Uterus (tissue), 4 donors: Measurements from ENCODE around the gene C1orf105. TPM values are rescaled to one million over a fixed set of nuclear protein-coding genes. Genes with fewer than 3 reads are reported as not detected.

Experiments
- DNase-seq, 2 donors: peaks; one replicate each; pipeline ENCODE4 v3.0.0-alpha.2; 2019 to 2020
- H3K27ac ChIP-seq, 2 donors: fragments of 200-600 bp; sonication (generic); 1 replicate in 1 of 2; 2 replicates in 1 of 2; pipeline ENCODE4 v1.5.1; 2016 to 2018
- H3K27me3 ChIP-seq, 2 donors: fragments of 200-600 bp; sonication (generic); one replicate each; pipeline ENCODE4 v1.5.1; 2018 to 2019; ENCODE audit warnings: control low read depth in 1 of 2
- H3K36me3 ChIP-seq, 2 donors: fragments of 200-600 bp; sonication (generic); one replicate each; pipeline ENCODE4 v1.5.1; 2019; ENCODE audit warnings: control low read depth in 1 of 2
- H3K4me1 ChIP-seq, 2 donors: fragments of 200-600 bp; sonication (generic); one replicate each; pipeline ENCODE4 v1.5.1; 2018 to 2019; ENCODE audit warnings: control low read depth in 1 of 2
- H3K4me3 ChIP-seq, 2 donors: fragments of 200-600 bp; sonication (generic); 1 replicate in 1 of 2; 2 replicates in 1 of 2; pipeline ENCODE4 v1.5.1; 2018 to 2019; ENCODE audit warnings: mild to moderate bottlenecking in 1 of 2
- H3K9me3 ChIP-seq, 2 donors: fragments of 200-600 bp; sonication (generic); one replicate each; pipeline ENCODE4 v1.5.1; 2019; ENCODE audit warnings: control low read depth in 1 of 2
- CTCF ChIP-seq, 4 experiments: fragments of 200-600 bp in 2 of 4; fragments of 450-650 bp in 2 of 4; sonication (generic) in 2 of 4; IDR thresholded peaks; one replicate each; pipeline ENCODE4 v1.5.1; 2016 to 2019; ENCODE audit warnings: antibody characterized with exemption in 4 of 4, mild to moderate bottlenecking in 2 of 4, moderate library complexity in 1 of 4
- POLR2A ChIP-seq, 2 donors: fragments of 450-650 bp; IDR thresholded peaks; one replicate each; pipeline ENCODE4 v1.6.1; 2016; ENCODE audit warnings: antibody characterized with exemption in 2 of 2, mild to moderate bottlenecking in 1 of 2, moderate library complexity in 1 of 2
- intact Hi-C: fragments of 100-400 bp; cut with DNase I; formaldehyde crosslinking; loops from one replicate; pipeline ENCODE4 v1.15.1; 2023; ENCODE audit warnings: low total_unique reads
- total RNA-seq, 4 donors: library from RNA; depleted of rRNA in 3 of 4; stranded (reverse); fragments of >200 nt in 3 of 4; gene quantifications; one replicate each; pipeline versions ENCODE4 v1.1.0 to v1.2.4, GENCODE V29; 2014 to 2023
- donor health status: DM: yes; HTN: yes; CAD: no.

Gene C1orf105
- total RNA-seq, 4 donors from 2014 or later = not detected

- Histone ChIP-seq H3K4me3 (peak overlapping the region; percentile 12 to 19), H3K4me1 (peaks cover 0 to 3% of the 10 kb centered on the region in 2 donors), H3K36me3 (no peaks in the 10 kb centered on the region), H3K27ac (peak overlapping the region; percentile 78 to 85), H3K9me3 (no peaks in the 10 kb centered on the region), H3K27me3 (no peaks in the 10 kb centered on the region)
- TF ChIP-seq CTCF (IDR thresholded peaks at IDR 0.05) (no peak), POLR2A (IDR thresholded peaks at IDR 0.05) (no peak)
- DNase-seq = peak; percentile 21 to 34
- intact Hi-C loops = no loop called here
Measured at GRCh38 chr1:172390683-172391551, 29.6 kb upstream of the C1orf105 start.

GRCh38 chr1:172391976-172392375, 28.5 kb upstream of the C1orf105 start:
- intact Hi-C loops = no loop called here
- Histone ChIP-seq H3K27ac (peak overlapping the region; percentile 78 to 85), H3K4me1 (peaks cover 0 to 4% of the 10 kb centered on the region in 2 donors), H3K4me3 (no peak overlapping the region), H3K36me3 (no peaks in the 10 kb centered on the region), H3K27me3 (no peaks in the 10 kb centered on the region), H3K9me3 (no peaks in the 10 kb centered on the region)
- TF ChIP-seq POLR2A (IDR thresholded peaks at IDR 0.05) (no peak), CTCF (IDR thresholded peaks at IDR 0.05) (no peak)
- no peak for DNase-seq

GRCh38 chr1:172393354-172393753, 27.1 kb upstream of the C1orf105 start:
- H3K36me3 ChIP-seq = no peaks in the 10 kb centered on the region
- no peak for DNase-seq
- H3K4me1 ChIP-seq = peaks cover 0 to 17% of the 10 kb centered on the region in 2 donors
- H3K9me3 ChIP-seq = no peaks in the 10 kb centered on the region
- H3K4me3 ChIP-seq = no peak overlapping the region
- TF ChIP-seq POLR2A (IDR thresholded peaks at IDR 0.05) = no peak
- no peak for TF ChIP-seq CTCF (IDR thresholded peaks at IDR 0.05)
- intact Hi-C loops = no loop called here
- H3K27ac ChIP-seq = peak overlapping the region; percentile 78 to 85
- no peaks in the 10 kb centered on the region for H3K27me3 ChIP-seq

- DNase-seq = peak in 1 of 2 donors; percentile 41
- Histone ChIP-seq H3K4me1 (peaks cover 0 to 21% of the 10 kb centered on the region in 2 donors), H3K27ac (peak overlapping the region; percentile 78 to 85), H3K36me3 (no peaks in the 10 kb centered on the region), H3K9me3 (no peaks in the 10 kb centered on the region), H3K4me3 (no peak overlapping the region), H3K27me3 (no peaks in the 10 kb centered on the region)
- intact Hi-C loops = no loop called here
- TF ChIP-seq CTCF (IDR thresholded peaks at IDR 0.05) (no peak), POLR2A (IDR thresholded peaks at IDR 0.05) (no peak)
Measured at GRCh38 chr1:172394141-172394751, 26.2 kb upstream of the C1orf105 start.

GRCh38 chr1:172394811-172395210, 25.7 kb upstream of the C1orf105 start:
- Histone ChIP-seq H3K27ac (peak overlapping the region; percentile 78 to 85), H3K9me3 (no peaks in the 10 kb centered on the region), H3K4me3 (no peak overlapping the region), H3K36me3 (no peaks in the 10 kb centered on the region), H3K4me1 (peaks cover 0 to 21% of the 10 kb centered on the region in 2 donors), H3K27me3 (no peaks in the 10 kb centered on the region)
- DNase-seq = no peak
- intact Hi-C loops = loop anchor here (5.0 kb wide), 1 partner anchor 38 kb away; no protein-coding TSS in a partner anchor
- TF ChIP-seq POLR2A (IDR thresholded peaks at IDR 0.05) (no peak), CTCF (IDR thresholded peaks at IDR 0.05) (no peak)
